ENCODE results near the gene RCOR3. TPM values are rescaled to one million over a fixed set of nuclear protein-coding genes. Genes with fewer than 3 reads are reported as not detected.
A peak's percentile ranks its signal among the peaks of the same experiment; 100 is the strongest.

The RCOR3 gene
- total and polyA plus RNA-seq, 11 donors, result 25.3 to 60.1 (median 42.7) TPM

DNA sequence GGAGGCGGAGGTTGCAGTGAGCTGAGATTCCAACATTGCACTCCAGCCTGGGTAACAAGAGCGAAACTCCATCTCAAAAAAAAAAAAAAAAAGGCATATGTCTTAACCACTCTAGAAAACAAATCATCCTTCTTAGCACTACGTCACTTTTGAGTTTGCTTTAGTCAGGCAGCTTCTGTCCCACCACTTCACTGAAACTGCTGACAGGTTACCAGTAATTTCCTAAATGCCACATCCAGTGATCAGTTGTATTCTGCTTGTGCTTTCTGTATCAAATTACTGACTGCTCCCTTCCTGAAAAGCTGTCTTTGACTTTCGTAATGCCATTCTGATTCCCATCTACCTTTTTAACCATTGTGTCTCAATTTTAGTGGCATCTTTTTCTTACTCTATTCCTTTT, 21.7 kb downstream of the RCOR3 start:
- TF ChIP-seq, protein P1, sequence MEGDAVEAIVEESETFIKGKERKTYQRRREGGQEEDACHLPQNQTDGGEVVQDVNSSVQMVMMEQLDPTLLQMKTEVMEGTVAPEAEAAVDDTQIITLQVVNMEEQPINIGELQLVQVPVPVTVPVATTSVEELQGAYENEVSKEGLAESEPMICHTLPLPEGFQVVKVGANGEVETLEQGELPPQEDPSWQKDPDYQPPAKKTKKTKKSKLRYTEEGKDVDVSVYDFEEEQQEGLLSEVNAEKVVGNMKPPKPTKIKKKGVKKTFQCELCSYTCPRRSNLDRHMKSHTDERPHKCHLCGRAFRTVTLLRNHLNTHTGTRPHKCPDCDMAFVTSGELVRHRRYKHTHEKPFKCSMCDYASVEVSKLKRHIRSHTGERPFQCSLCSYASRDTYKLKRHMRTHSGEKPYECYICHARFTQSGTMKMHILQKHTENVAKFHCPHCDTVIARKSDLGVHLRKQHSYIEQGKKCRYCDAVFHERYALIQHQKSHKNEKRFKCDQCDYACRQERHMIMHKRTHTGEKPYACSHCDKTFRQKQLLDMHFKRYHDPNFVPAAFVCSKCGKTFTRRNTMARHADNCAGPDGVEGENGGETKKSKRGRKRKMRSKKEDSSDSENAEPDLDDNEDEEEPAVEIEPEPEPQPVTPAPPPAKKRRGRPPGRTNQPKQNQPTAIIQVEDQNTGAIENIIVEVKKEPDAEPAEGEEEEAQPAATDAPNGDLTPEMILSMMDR (IDR thresholded peaks at IDR 0.05), result no peak
- no peak for TF ChIP-seq POLR2A (IDR thresholded peaks at IDR 0.05)
- H3K36me3 ChIP-seq, result peaks cover 0 to 100% (median 95%) of the 10 kb centered on the region in 9 donors
- intact Hi-C loops (cut with DNase I), result no loop called here
- no peaks in the 10 kb centered on the region for H3K9me3 ChIP-seq
- DNase-seq, result no peak
- H3K4me3 ChIP-seq, result no peak overlapping the region
- H3K4me1 ChIP-seq, result peaks cover 0 to 8% (median 2%) of the 10 kb centered on the region in 12 donors
- H3K27ac ChIP-seq, result peak overlapping the region in 2 of 12 donors; percentile 8 to 19
- peak in 1 of 4 donors; percentile 22 for ATAC-seq
- WGBS, 4 donors, result 81 to 91% (median 84%) methylated on average over 4 of the region's 4 CpGs
- no peaks in the 10 kb centered on the region for H3K27me3 ChIP-seq

DNA sequence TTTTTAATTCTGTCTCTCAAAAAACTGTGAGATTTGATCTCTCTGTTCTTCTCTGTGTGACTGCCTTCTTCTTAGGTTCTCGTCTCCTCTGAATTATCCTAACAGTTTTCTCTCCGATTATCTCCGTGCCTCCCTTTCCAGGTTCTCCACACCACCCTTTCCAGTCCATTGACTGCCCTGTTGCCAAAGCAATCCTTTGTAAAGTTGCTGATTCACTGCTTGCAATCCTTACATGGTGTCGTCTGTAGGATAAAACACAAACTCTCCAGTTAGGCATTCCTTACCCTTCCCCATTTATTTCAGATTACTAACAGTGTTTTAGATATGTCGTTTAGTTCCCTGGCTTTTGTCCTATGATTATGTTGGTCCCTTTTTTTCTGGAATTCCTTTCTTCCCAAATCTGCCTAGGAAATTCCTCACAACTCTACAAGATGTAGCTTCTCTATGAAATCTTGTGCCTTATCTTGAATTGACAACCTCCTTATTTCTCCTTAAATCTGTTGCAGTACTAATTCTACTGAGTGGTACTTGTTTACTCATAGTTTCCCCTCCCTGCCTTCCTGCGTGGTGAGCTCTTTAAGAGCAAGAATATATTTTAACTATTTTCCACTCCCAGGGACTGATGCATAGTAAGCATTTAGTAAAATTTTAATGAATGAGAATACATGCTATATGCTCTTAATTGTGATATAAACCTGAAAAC, 22.3 kb downstream of the RCOR3 start:
- DNase-seq (no peak), ATAC-seq (no peak)
- no peaks in the 10 kb centered on the region for H3K27me3 ChIP-seq
- peak overlapping the region in 4 of 12 donors; percentile 4 to 19 (median 12) for H3K27ac ChIP-seq
- intact Hi-C loops (cut with DNase I), result no loop called here
- 49 to 72% (median 60%) methylated on average over 6 of the region's 6 CpGs for WGBS, 4 donors
- H3K36me3 ChIP-seq, result peaks cover 0 to 100% (median 95%) of the 10 kb centered on the region in 9 donors
- H3K9me3 ChIP-seq, result no peaks in the 10 kb centered on the region
- no peak overlapping the region for H3K4me3 ChIP-seq
- peaks cover 0 to 4% (median 0%) of the 10 kb centered on the region in 12 donors for H3K4me1 ChIP-seq
- TF ChIP-seq POLR2A (IDR thresholded peaks at IDR 0.05), result no peak
- TF ChIP-seq, protein P1 (IDR thresholded peaks at IDR 0.05), result no peak

DNA sequence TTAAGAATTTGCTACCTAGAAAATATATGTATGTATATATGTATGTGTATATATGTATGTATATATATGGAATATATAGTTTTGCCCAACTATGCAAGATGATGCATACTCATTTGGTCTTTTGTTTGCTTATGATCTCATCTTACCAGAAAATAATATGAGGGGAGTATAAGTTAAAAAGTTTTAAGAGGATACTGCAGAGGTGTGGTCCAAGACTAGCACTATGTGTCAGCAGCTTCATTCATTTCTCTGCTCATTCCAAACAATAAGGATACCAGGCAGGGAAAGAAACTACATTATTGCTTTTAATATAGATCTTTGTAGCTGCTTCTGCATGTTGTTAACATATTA, 22.8 kb downstream of the RCOR3 start:
- ATAC-seq (no peak), DNase-seq (no peak)
- Histone ChIP-seq H3K9me3 (no peaks in the 10 kb centered on the region), H3K27me3 (no peaks in the 10 kb centered on the region), H3K4me1 (peaks cover 0 to 4% (median 0%) of the 10 kb centered on the region in 12 donors), H3K27ac (peak overlapping the region in 1 of 12 donors; percentile 17), H3K36me3 (peaks cover 0 to 100% (median 96%) of the 10 kb centered on the region in 9 donors), H3K4me3 (no peak overlapping the region)
- TF ChIP-seq, protein P1 (IDR thresholded peaks at IDR 0.05), result no peak
- no peak for TF ChIP-seq POLR2A (IDR thresholded peaks at IDR 0.05)
- intact Hi-C loops (cut with DNase I), result no loop called here

DNA sequence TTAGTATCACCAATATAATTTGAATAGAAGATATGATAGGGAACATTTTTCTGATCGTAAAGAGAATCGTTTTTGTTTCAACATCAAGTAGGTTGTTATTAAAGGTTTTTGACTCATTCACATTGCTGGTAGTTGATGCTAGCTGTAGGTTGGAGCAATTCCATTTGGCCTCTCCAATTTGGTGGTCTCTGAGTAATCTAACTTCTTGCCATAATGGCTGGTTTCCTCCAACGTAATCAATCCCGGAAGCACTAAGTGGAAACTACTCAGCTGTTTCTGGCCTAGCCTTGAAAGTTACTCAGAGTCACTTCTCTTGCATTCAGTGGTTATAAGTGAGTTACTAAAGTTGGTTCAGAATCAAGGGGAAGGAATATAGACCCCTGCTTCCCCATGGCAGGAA, 26.0 kb downstream of the RCOR3 start:
- WGBS, 4 donors, result 84 to 89% (median 88%) methylated on average over 4 of the region's 4 CpGs
- peaks cover 0 to 7% (median 0%) of the 10 kb centered on the region in 12 donors for H3K4me1 ChIP-seq
- H3K27ac ChIP-seq, result no peak overlapping the region
- peaks cover 0 to 96% (median 92%) of the 10 kb centered on the region in 9 donors for H3K36me3 ChIP-seq
- TF ChIP-seq, protein P1 (IDR thresholded peaks at IDR 0.05), result no peak
- TF ChIP-seq POLR2A (IDR thresholded peaks at IDR 0.05), result no peak
- no peak for ATAC-seq
- no peak overlapping the region for H3K4me3 ChIP-seq
- no peaks in the 10 kb centered on the region for H3K9me3 ChIP-seq
- H3K27me3 ChIP-seq, result no peaks in the 10 kb centered on the region
- no peak for DNase-seq
- intact Hi-C loops (cut with DNase I), result no loop called here
